Measurements from ENCODE around the gene ZNF117. TPM values are rescaled to one million over a fixed set of nuclear protein-coding genes. Genes with fewer than 3 reads are reported as not detected.
"Not testable (repeated sequence)": the region's sequence is repeated elsewhere in the genome, so short reads cannot be mapped to it uniquely, and the experiment has no call there.

ZNF117 gene
- total RNA-seq, 2 experiments from 2014 or later, result 3.3 to 4.2 TPM

GRCh38 chr7:64944667-64945502 lies 46.0 kb downstream of the ZNF117 start:
- POLR2A ChIA-PET; DNase-seq; intact Hi-C loops (cut with micrococcal nuclease); H3K27ac Mint-ChIP-seq; H3K4me3 Mint-ChIP-seq; H3K9me3 Mint-ChIP-seq; H3K36me3 Mint-ChIP-seq; H3K4me1 Mint-ChIP-seq (ENCODE audit: low read depth): not testable (repeated sequence)
- CTCF ChIA-PET, result interaction anchor here (1.6 kb wide), 1 partner anchor 363 kb away, joined by 6 read pairs; no protein-coding TSS in a partner anchor
- H3K27me3 Mint-ChIP-seq, result peaks cover 38% of the 10 kb centered on the region

- H3K36me3 Mint-ChIP-seq; intact Hi-C loops (cut with micrococcal nuclease); H3K4me1 Mint-ChIP-seq (ENCODE audit: low read depth); CTCF ChIA-PET; H3K4me3 Mint-ChIP-seq; H3K27ac Mint-ChIP-seq; H3K27me3 Mint-ChIP-seq; DNase-seq; POLR2A ChIA-PET: not testable (repeated sequence)
- H3K9me3 Mint-ChIP-seq, result peaks cover 14% of the 10 kb centered on the region
Observed at GRCh38 chr7:64940021-64940420, 50.8 kb downstream of the ZNF117 start.

DNA sequence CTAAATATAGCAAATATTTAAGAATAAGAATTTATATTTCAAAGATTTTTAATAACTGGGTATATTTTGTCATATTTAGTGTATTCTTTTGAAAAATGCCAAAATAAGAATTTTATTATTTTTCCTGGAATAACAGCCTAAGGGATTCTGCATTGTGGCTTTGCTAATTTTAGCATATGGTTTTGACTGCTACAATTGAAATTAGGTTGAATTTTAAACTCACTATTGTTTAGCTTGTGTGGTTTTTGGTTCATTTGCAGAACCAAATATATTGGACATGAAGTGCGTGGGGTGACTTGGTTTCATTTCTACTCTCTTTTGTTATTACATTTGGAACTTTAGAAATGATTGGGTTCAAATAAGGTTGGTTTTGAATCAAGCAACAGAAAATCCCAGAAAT lies 52.3 kb downstream of the ZNF117 start:
- Mint-ChIP-seq H3K4me1 (ENCODE audit: low read depth) (no peaks in the 10 kb centered on the region), H3K36me3 (peaks cover 2% of the 10 kb centered on the region), H3K4me3 (no peak overlapping the region), H3K27me3 (no peaks in the 10 kb centered on the region), H3K27ac (no peak overlapping the region), H3K9me3 (peaks cover 19% of the 10 kb centered on the region)
- ChIA-PET POLR2A (no interaction called here), CTCF (interaction anchor here (0.7 to 1.7 kb wide), 3 partner anchors 8 to 14 kb away, joined by 3 to 8 read pairs (median 3); no protein-coding TSS in a partner anchor)
- no peak for DNase-seq
- intact Hi-C loops (cut with micrococcal nuclease), result no loop called here

DNA sequence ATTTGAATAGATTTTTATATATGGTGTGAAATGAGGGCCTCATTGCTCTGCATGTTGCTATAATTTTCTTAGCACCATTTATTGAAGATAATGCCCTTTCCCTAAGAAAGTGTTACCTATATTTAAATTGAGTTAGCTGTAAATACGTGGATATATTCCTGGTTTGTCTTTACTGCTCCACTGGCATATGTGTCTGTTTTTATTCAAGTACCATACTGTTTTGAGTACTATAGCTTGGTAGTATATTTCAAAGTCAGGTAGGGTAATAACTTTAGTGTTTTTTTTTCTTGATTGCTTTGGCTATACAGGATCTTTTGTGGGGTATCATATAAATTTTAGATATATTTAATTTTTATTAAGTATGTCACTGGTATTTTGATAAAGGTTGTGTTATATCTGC lies 56.4 kb downstream of the ZNF117 start:
- H3K4me1 Mint-ChIP-seq (ENCODE audit: low read depth), result no peaks in the 10 kb centered on the region
- no peak overlapping the region for H3K4me3 Mint-ChIP-seq
- CTCF ChIA-PET, result no interaction called here
- POLR2A ChIA-PET, result no interaction called here
- no peaks in the 10 kb centered on the region for H3K27me3 Mint-ChIP-seq
- H3K27ac Mint-ChIP-seq, result no peak overlapping the region
- H3K36me3 Mint-ChIP-seq, result peaks cover 13% of the 10 kb centered on the region
- intact Hi-C loops (cut with micrococcal nuclease), result no loop called here
- H3K9me3 Mint-ChIP-seq, result peaks cover 34% of the 10 kb centered on the region
- DNase-seq, result no peak

DNA sequence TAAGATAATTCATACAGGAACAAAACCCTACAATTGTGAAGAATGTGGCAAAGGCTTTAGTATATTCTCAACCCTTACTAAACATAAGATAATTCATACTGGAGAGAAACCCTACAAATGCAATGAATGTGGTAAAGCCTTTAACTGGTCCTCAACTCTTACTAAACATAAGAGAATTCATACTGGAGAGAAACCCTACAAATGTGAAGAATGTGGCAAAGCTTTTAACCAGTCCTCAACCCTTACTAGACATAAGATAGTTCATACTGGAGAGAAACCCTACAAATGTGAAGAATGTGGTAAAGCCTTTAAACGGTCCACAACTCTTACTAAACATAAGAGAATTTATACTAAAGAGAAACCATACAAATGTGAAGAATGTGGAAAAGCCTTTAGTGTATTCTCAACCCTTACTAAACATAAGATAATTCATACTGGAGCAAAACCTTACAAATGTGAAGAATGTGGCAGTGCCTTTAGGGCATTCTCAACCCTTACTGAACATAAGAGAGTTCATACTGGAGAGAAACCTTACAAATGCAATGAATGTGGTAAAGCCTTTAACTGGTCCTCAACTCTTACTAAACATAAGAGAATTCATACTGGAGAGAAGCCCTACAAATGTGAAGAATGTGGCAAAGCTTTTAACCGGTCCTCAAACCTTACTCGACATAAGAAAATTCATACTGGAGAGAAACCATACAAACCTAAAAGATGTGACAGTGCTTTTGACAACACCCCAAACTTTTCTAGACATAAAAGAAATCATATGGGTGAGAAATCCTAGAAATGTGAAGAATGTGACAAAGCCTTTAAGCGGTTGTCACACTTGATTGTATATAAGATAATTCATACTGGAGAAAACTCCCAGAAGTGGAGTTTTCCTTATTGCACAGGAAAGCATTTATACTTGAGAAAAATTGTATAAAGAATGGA lies 62.3 kb downstream of the ZNF117 start:
- POLR2A ChIA-PET; H3K4me3 Mint-ChIP-seq; H3K4me1 Mint-ChIP-seq (ENCODE audit: low read depth); DNase-seq; H3K27ac Mint-ChIP-seq; H3K27me3 Mint-ChIP-seq; intact Hi-C loops (cut with micrococcal nuclease); CTCF ChIA-PET: not testable (repeated sequence)
- H3K9me3 Mint-ChIP-seq, result peaks cover 63% of the 10 kb centered on the region
- peaks cover 65% of the 10 kb centered on the region for H3K36me3 Mint-ChIP-seq

Other genes starting within 250 kb of the ZNF117 start
- gene ZNF138, start 196.6 kb downstream of the ZNF117 start, total RNA-seq, result 10 to 100 TPM; 10.3 to 10.5 TPM
- gene ZNF273, start 87.8 kb downstream of the ZNF117 start, total RNA-seq, result 10 to 100 TPM in 1 of 2 experiments, 1 to 10 TPM in 1; 9.6 to 10.9 TPM
- gene ERV3-1, start 15.7 kb upstream of the ZNF117 start, total RNA-seq, result 1 to 10 TPM; 8.2 to 8.7 TPM